CD14-positive monocyte (primary cell): ENCODE measurements around the gene SLC18A3. TPM values are rescaled to one million over a fixed set of nuclear protein-coding genes. Genes with fewer than 3 reads are reported as not detected.

ENCODE experiments used
- DNase-seq, 3 donors: peaks; one replicate each; pipeline ENCODE4 v3.0.0-alpha.2; 2011 to 2022
- H2AFZ ChIP-seq: 2 replicates; pipeline ENCODE4 v1.6.0; 2012; ENCODE audit warnings: mild to moderate bottlenecking, low read depth, low read length, inconsistent platforms; ENCODE audit not compliant: insufficient read depth, poor library complexity, severe bottlenecking
- H3K27ac ChIP-seq, 2 donors: 1 replicate in 1 of 2; 2 replicates in 1 of 2; pipeline ENCODE4 v1.5.1; 2012 to 2013; ENCODE audit warnings: low read length in 2 of 2, control low read depth in 1 of 2, inconsistent platforms in 1 of 2, low read depth in 1 of 2, mild to moderate bottlenecking in 1 of 2
- H3K27me3 ChIP-seq, 2 donors: one replicate each; pipeline versions ENCODE4 v1.6.0 to v1.6.1; 2011 to 2013; ENCODE audit warnings: low read length in 2 of 2; ENCODE audit not compliant: control insufficient read depth in 2 of 2, insufficient read depth in 2 of 2
- H3K36me3 ChIP-seq, 2 donors: replicated peaks in 1 of 2; 1 replicate in 1 of 2; 2 replicates in 1 of 2; pipeline versions ENCODE4 v1.5.1 to v1.6.1; 2012 to 2013; ENCODE audit warnings: low read length in 2 of 2, control low read depth in 1 of 2, inconsistent platforms in 1 of 2, mild to moderate bottlenecking in 1 of 2; ENCODE audit not compliant: insufficient read depth in 2 of 2, control insufficient read depth in 1 of 2
- H3K4me1 ChIP-seq, 2 donors: 1 replicate in 1 of 2; 2 replicates in 1 of 2; pipeline versions ENCODE4 v1.5.1 to v1.6.1; 2012 to 2013; ENCODE audit warnings: low read length in 2 of 2, control low read depth in 1 of 2, inconsistent platforms in 1 of 2, mild to moderate bottlenecking in 1 of 2, moderate library complexity in 1 of 2; ENCODE audit not compliant: insufficient read depth in 2 of 2, control insufficient read depth in 1 of 2
- H3K4me2 ChIP-seq: replicated peaks from 2 replicates; pipeline ENCODE3; 2012; ENCODE audit warnings: low read length, moderate library complexity, mild to moderate bottlenecking; ENCODE audit not compliant: poor library complexity, severe bottlenecking; ENCODE audit errors: extremely low read depth
- H3K4me3 ChIP-seq, 3 experiments: fragments of 200-600 bp in 1 of 3; sonication (generic) in 1 of 3; replicated peaks in 1 of 3; 1 replicate in 2 of 3; 2 replicates in 1 of 3; pipeline ENCODE4 v1.5.1; 2011 to 2013; ENCODE audit warnings: low read length in 3 of 3, mild to moderate bottlenecking in 3 of 3, control low read depth in 2 of 3, low read depth in 2 of 3, inconsistent platforms in 1 of 3, moderate library complexity in 1 of 3
- H3K79me2 ChIP-seq: 2 replicates; pipeline ENCODE4 v1.6.0; 2012; ENCODE audit warnings: mild to moderate bottlenecking, control low read depth, inconsistent platforms, low read length, moderate library complexity; ENCODE audit not compliant: insufficient read depth
- H3K9ac ChIP-seq: 2 replicates; pipeline ENCODE4 v1.6.0; 2017; ENCODE audit warnings: low read length, mild to moderate bottlenecking; ENCODE audit not compliant: insufficient read depth, poor library complexity, severe bottlenecking
- H3K9me3 ChIP-seq, 2 donors: replicated peaks in 1 of 2; 1 replicate in 1 of 2; 2 replicates in 1 of 2; pipeline versions ENCODE4 v1.5.1 to v1.6.1; 2012 to 2013; ENCODE audit warnings: low read length in 2 of 2, control low read depth in 1 of 2; ENCODE audit not compliant: control insufficient read depth in 1 of 2, insufficient read depth in 1 of 2
- H4K20me1 ChIP-seq: 2 replicates; pipeline ENCODE4 v1.6.0; 2012; ENCODE audit warnings: mild to moderate bottlenecking, low read length, control low read depth, moderate library complexity; ENCODE audit not compliant: insufficient read depth
- H3K27ac Mint-ChIP-seq, 7 donors: one replicate each; pipeline ENCODE4 v1.8.0; 2020; ENCODE audit warnings: mild to moderate bottlenecking in 7 of 7, mixed read lengths in 7 of 7, moderate library complexity in 6 of 7, inconsistent platforms in 2 of 7
- H3K27me3 Mint-ChIP-seq, 3 donors: one replicate each; pipeline ENCODE4 v1.8.0; 2021 to 2022; ENCODE audit warnings: low read depth in 3 of 3, mild to moderate bottlenecking in 3 of 3, mixed read lengths in 3 of 3, moderate library complexity in 3 of 3, inconsistent platforms in 1 of 3
- H3K36me3 Mint-ChIP-seq, 2 donors: one replicate each; pipeline ENCODE4 v1.8.0; 2020; ENCODE audit warnings: mixed read lengths in 2 of 2, inconsistent platforms in 1 of 2, mild to moderate bottlenecking in 1 of 2
- H3K4me1 Mint-ChIP-seq: one replicate; pipeline ENCODE4 v1.8.0; 2020; ENCODE audit warnings: mild to moderate bottlenecking, mixed read lengths
- H3K4me3 Mint-ChIP-seq, 2 donors: one replicate each; pipeline ENCODE4 v1.8.0; 2020; ENCODE audit warnings: mild to moderate bottlenecking in 2 of 2, mixed read lengths in 2 of 2, moderate library complexity in 1 of 2
- H3K9me3 Mint-ChIP-seq, 7 donors: one replicate each; pipeline ENCODE4 v1.8.0; 2020 to 2022; ENCODE audit warnings: mixed read lengths in 7 of 7, mild to moderate bottlenecking in 6 of 7, moderate library complexity in 6 of 7, inconsistent platforms in 2 of 7
- CTCF ChIP-seq: fragments of 200-600 bp; IDR thresholded peaks from one replicate; pipeline ENCODE4 v1.8.0; 2022; ENCODE audit warnings: antibody characterized with exemption, mild to moderate bottlenecking
- WGBS: methylation state at CpG from one replicate; pipeline ENCODE4 v1.1.5; 2013; ENCODE audit warnings: missing lambda C conversion rate; ENCODE audit not compliant: insufficient coverage; 5-methylcytosine and 5-hydroxymethylcytosine counted together
- intact Hi-C, 2 donors: fragments of 100-400 bp; cut with micrococcal nuclease; formaldehyde crosslinking; loops; one replicate each; pipeline versions ENCODE4 v1.15.0 to v1.15.1; 2023
- polyA plus RNA-seq, 3 donors: library from polyadenylated mRNA; depleted of rRNA in 1 of 3; unstranded in 2 of 3; stranded (reverse) in 1 of 3; fragments of 300-500 nt in 2 of 3; fragments of >200 nt in 1 of 3; fragmentation: Illumina TruSeq in 2 of 3; gene quantifications; 1 replicate in 2 of 3; 2 replicates in 1 of 3; pipeline ENCODE4 v1.2.3, GENCODE V29; 2012 to 2021

The SLC18A3 gene
- polyA plus RNA-seq, 3 donors: not detected

- H3K4me1 ChIP-seq: no peaks in the 10 kb centered on the region
- 63% methylated on average over 10 of the region's 12 CpGs for WGBS
- H3K36me3 ChIP-seq: no peaks in the 10 kb centered on the region
- Mint-ChIP-seq H3K4me3 (no peak overlapping the region), H3K27ac (no peak overlapping the region), H3K36me3 (no peaks in the 10 kb centered on the region), H3K9me3 (peaks cover 0 to 5% (median 0%) of the 10 kb centered on the region in 7 donors), H3K4me1 (no peaks in the 10 kb centered on the region), H3K27me3 (peaks cover 17 to 20% (median 18%) of the 10 kb centered on the region in 3 donors)
- TF ChIP-seq CTCF: no peak
- no peak overlapping the region for H3K4me2 ChIP-seq
- H3K27ac ChIP-seq: no peak overlapping the region
- H3K79me2 ChIP-seq: no peaks in the 10 kb centered on the region
- H3K27me3 ChIP-seq: peaks cover 0 to 22% of the 10 kb centered on the region in 2 donors
- no peak overlapping the region for H3K4me3 ChIP-seq
- H4K20me1 ChIP-seq: no peaks in the 10 kb centered on the region
- intact Hi-C loops: no loop called here
- H3K9ac ChIP-seq: no peak overlapping the region
- H2AFZ ChIP-seq: no peak overlapping the region
- H3K9me3 ChIP-seq: no peaks in the 10 kb centered on the region
- DNase-seq: no peak
These were observed 22.6 kb downstream of the SLC18A3 start for GRCh38 chr10:49632406-49633317.

- Histone ChIP-seq H3K27me3 (peaks cover 0 to 25% of the 10 kb centered on the region in 2 donors), H3K79me2 (no peaks in the 10 kb centered on the region), H3K9me3 (no peaks in the 10 kb centered on the region), H2AFZ (no peak overlapping the region), H3K36me3 (no peaks in the 10 kb centered on the region), H3K27ac (no peak overlapping the region), H3K4me2 (no peak overlapping the region), H3K9ac (no peak overlapping the region), H4K20me1 (no peaks in the 10 kb centered on the region), H3K4me3 (no peak overlapping the region), H3K4me1 (no peaks in the 10 kb centered on the region)
- 65% methylated on average over 13 of the region's 13 CpGs for WGBS
- no peak for DNase-seq
- peaks cover 19 to 27% (median 21%) of the 10 kb centered on the region in 3 donors for H3K27me3 Mint-ChIP-seq
- no peaks in the 10 kb centered on the region for H3K4me1 Mint-ChIP-seq
- peaks cover 0 to under 1% (median 0%) of the 10 kb centered on the region in 7 donors for H3K9me3 Mint-ChIP-seq
- no peak overlapping the region for H3K4me3 Mint-ChIP-seq
- intact Hi-C loops: no loop called here
- no peak overlapping the region for H3K27ac Mint-ChIP-seq
- TF ChIP-seq CTCF: no peak
- no peaks in the 10 kb centered on the region for H3K36me3 Mint-ChIP-seq
These were observed 23.4 kb downstream of the SLC18A3 start for GRCh38 chr10:49633327-49634068.
